ENCODE data around the gene ASH1L.
"Not testable (repeated sequence)": the region's sequence is repeated elsewhere in the genome, so short reads cannot be mapped to it uniquely, and the experiment has no call there.

- not testable (repeated sequence) for TF ChIP-seq CTCF (IDR thresholded peaks at IDR 0.05; ENCODE audit: low read depth, low read length); MYC (IDR thresholded peaks at IDR 0.05; ENCODE audit: low read depth, low read length); POLR2A (IDR thresholded peaks at IDR 0.05; ENCODE audit: extremely low read depth, insufficient read length)
Measured at GRCh38 chr1:155575608-155576007, 13.0 kb upstream of the ASH1L start.
